IMR-90 (cell line): Measurements from ENCODE around the gene PAM. TPM values are rescaled to one million over a fixed set of nuclear protein-coding genes. Genes with fewer than 3 reads are reported as not detected.

ENCODE experiments used
- ATAC-seq: fragments of 200-7000 bp; cut with Tn5 transposase; 2 replicates; pipeline ENCODE4 v1.9.1; 2020; ENCODE audit warnings: low read depth, mild to moderate bottlenecking, moderate library complexity
- BruUV-seq: library from RNA; stranded (reverse); fragments of 400-500 nt; replicated peaks from 2 replicates; lab custom pipeline; 2021; lab: Mats Ljungman, UMichigan
- CTCF ChIA-PET: fragments of 300-600 bp; formaldehyde crosslinking; extraction: SDS; loops from one replicate; lab custom pipeline; 2021; ENCODE audit warnings: antibody characterized with exemption; lab: Yijun Ruan, JAX
- POLR2A ChIA-PET: fragments of 300-600 bp; sonication (Branson Sonifier 250); formaldehyde crosslinking; loops from one replicate; lab custom pipeline; 2022; ENCODE audit warnings: antibody characterized with exemption; ENCODE audit not compliant: unreplicated experiment; lab: Charles Lee
- DNase-seq: peaks from one replicate; pipeline ENCODE4 v3.0.0; 2013
- H2AFZ ChIP-seq: replicated peaks from 2 replicates; pipeline ENCODE3; 2013; ENCODE audit warnings: low read length, mild to moderate bottlenecking; ENCODE audit not compliant: poor library complexity
- H2AK5ac ChIP-seq: 2 replicates; pipeline ENCODE4 v1.6.1; 2013; ENCODE audit warnings: low read depth, low read length, inconsistent platforms
- H2AK9ac ChIP-seq: replicated peaks from 2 replicates; pipeline ENCODE3; 2013; ENCODE audit warnings: mild to moderate bottlenecking, low read depth, low read length, moderate library complexity; ENCODE audit not compliant: poor library complexity
- H2BK120ac ChIP-seq: 2 replicates; pipeline ENCODE4 v1.6.1; 2013; ENCODE audit warnings: low read depth, low read length, inconsistent platforms
- H2BK15ac ChIP-seq: 3 replicates; pipeline ENCODE4 v1.6.1; 2013; ENCODE audit warnings: low read depth, low read length, inconsistent platforms
- H2BK20ac ChIP-seq: 2 replicates; pipeline ENCODE4 v1.6.1; 2013; ENCODE audit warnings: low read depth, mild to moderate bottlenecking, inconsistent platforms, low read length, moderate library complexity
- H2BK5ac ChIP-seq: 2 replicates; pipeline ENCODE4 v1.6.1; 2013; ENCODE audit warnings: mild to moderate bottlenecking, low read depth, low read length, inconsistent platforms; ENCODE audit not compliant: poor library complexity, severe bottlenecking
- H3K14ac ChIP-seq: replicated peaks from 2 replicates; pipeline ENCODE4 v1.6.1; 2013; ENCODE audit warnings: low read depth, low read length, inconsistent platforms
- H3K18ac ChIP-seq: 2 replicates; pipeline ENCODE4 v1.6.1; 2013; ENCODE audit warnings: low read depth, low read length, control low read depth
- H3K23ac ChIP-seq: 2 replicates; pipeline ENCODE4 v1.6.1; 2013; ENCODE audit warnings: low read depth, low read length, inconsistent platforms
- H3K27ac ChIP-seq: 2 replicates; pipeline ENCODE4 v1.5.1; 2013; ENCODE audit warnings: mild to moderate bottlenecking, control low read depth, low read length; ENCODE audit not compliant: insufficient read depth
- H3K27me3 ChIP-seq: 2 replicates; pipeline ENCODE4 v1.6.1; 2013; ENCODE audit warnings: low read length; ENCODE audit not compliant: control insufficient read depth, insufficient read depth
- H3K36me3 ChIP-seq: 2 replicates; pipeline ENCODE4 v1.6.1; 2013; ENCODE audit warnings: low read length, mixed read lengths; ENCODE audit not compliant: control insufficient read depth, insufficient read depth
- H3K4ac ChIP-seq: 2 replicates; pipeline ENCODE4 v1.6.1; 2013; ENCODE audit warnings: low read depth, low read length, inconsistent platforms
- H3K4me1 ChIP-seq: 2 replicates; pipeline ENCODE4 v1.6.1; 2013; ENCODE audit warnings: low read length, mixed read lengths; ENCODE audit not compliant: control insufficient read depth, insufficient read depth
- H3K4me2 ChIP-seq: 2 replicates; pipeline ENCODE4 v1.6.1; 2013; ENCODE audit warnings: low read depth, mild to moderate bottlenecking, control low read depth, low read length, moderate library complexity
- H3K4me3 ChIP-seq: 2 replicates; pipeline ENCODE4 v1.5.1; 2013; ENCODE audit warnings: low read depth, mild to moderate bottlenecking, control low read depth, low read length, moderate library complexity; ENCODE audit not compliant: insufficient read depth
- H3K56ac ChIP-seq: 2 replicates; pipeline ENCODE4 v1.6.1; 2013; ENCODE audit warnings: low read length, inconsistent platforms; ENCODE audit not compliant: insufficient read depth; ENCODE audit errors: extremely low read depth
- H3K79me1 ChIP-seq, 2 experiments: 2 replicates each; pipeline ENCODE4 v1.6.1; 2013; ENCODE audit warnings: low read length in 2 of 2, inconsistent platforms in 1 of 2, low read depth in 1 of 2
- H3K9ac ChIP-seq: 2 replicates; pipeline ENCODE4 v1.6.1; 2013; ENCODE audit warnings: low read depth, low read length, control low read depth
- H3K9me1 ChIP-seq: 2 replicates; pipeline ENCODE4 v1.6.1; 2013; ENCODE audit warnings: low read length, inconsistent platforms; ENCODE audit not compliant: insufficient read depth
- H3K9me3 ChIP-seq: 2 replicates; pipeline ENCODE4 v1.6.1; 2013; ENCODE audit warnings: low read length; ENCODE audit not compliant: control insufficient read depth, insufficient read depth
- H4K20me1 ChIP-seq: 2 replicates; pipeline ENCODE4 v1.6.1; 2013; ENCODE audit warnings: low read length, inconsistent platforms; ENCODE audit not compliant: insufficient read depth
- H4K5ac ChIP-seq: 2 replicates; pipeline ENCODE4 v1.6.1; 2013; ENCODE audit warnings: mild to moderate bottlenecking, low read depth, low read length, control low read depth
- H4K8ac ChIP-seq, 2 experiments: 2 replicates each; pipeline ENCODE4 v1.6.1; 2013; ENCODE audit warnings: low read depth in 2 of 2, low read length in 2 of 2, control low read depth in 1 of 2, inconsistent platforms in 1 of 2
- H4K91ac ChIP-seq: 2 replicates; pipeline ENCODE4 v1.6.1; 2013; ENCODE audit warnings: low read depth, low read length, inconsistent platforms; ENCODE audit not compliant: insufficient read depth
- BHLHE40 ChIP-seq: fragments of 150-350 bp; IDR thresholded peaks from 2 replicates; pipeline ENCODE4 v1.6.1; 2016; ENCODE audit warnings: mild to moderate bottlenecking, low read depth, low read length
- CEBPB ChIP-seq: IDR thresholded peaks from 2 replicates; pipeline ENCODE4 v1.6.1; 2012; ENCODE audit warnings: low read depth, low read length, improper control_type of control experiment
- CHD1 ChIP-seq: IDR thresholded peaks from 2 replicates; pipeline ENCODE4 v1.6.1; 2012; ENCODE audit warnings: low read depth, low read length, improper control_type of control experiment
- CTCF ChIP-seq: conservative IDR thresholded peaks from 2 replicates; pipeline ENCODE4 v1.5.1; 2012; ENCODE audit warnings: mild to moderate bottlenecking, low read depth, low read length, improper control_type of control experiment
- ELK1 ChIP-seq: fragments of 150-350 bp; IDR thresholded peaks from 2 replicates; pipeline ENCODE4 v1.6.1; 2016; ENCODE audit warnings: low read depth, mild to moderate bottlenecking, low read length, moderate library complexity, borderline replicate concordance
- FOS ChIP-seq: fragments of 150-350 bp; IDR thresholded peaks from 2 replicates; pipeline ENCODE4 v1.6.1; 2016; ENCODE audit warnings: low read depth, low read length
- MAFK ChIP-seq: IDR thresholded peaks from 2 replicates; pipeline ENCODE4 v1.6.1; 2012; ENCODE audit warnings: low read depth, low read length, improper control_type of control experiment
- MAZ ChIP-seq: IDR thresholded peaks from 2 replicates; pipeline ENCODE4 v1.6.1; 2012; ENCODE audit warnings: low read depth, mild to moderate bottlenecking, low read length, improper control_type of control experiment, moderate library complexity, borderline replicate concordance
- MXI1 ChIP-seq: IDR thresholded peaks from 2 replicates; pipeline ENCODE4 v1.6.1; 2012; ENCODE audit warnings: low read depth, mild to moderate bottlenecking, low read length, moderate library complexity, borderline replicate concordance
- NFE2L2 ChIP-seq: fragments of 150-350 bp; IDR thresholded peaks from 2 replicates; pipeline ENCODE4 v1.6.1; 2016; ENCODE audit warnings: low read depth, mild to moderate bottlenecking, low read length
- POLR2A ChIP-seq: IDR thresholded peaks from 2 replicates; pipeline ENCODE4 v1.6.1; 2012; ENCODE audit warnings: mild to moderate bottlenecking, low read depth, low read length
- RAD21 ChIP-seq: IDR thresholded peaks from 2 replicates; pipeline ENCODE4 v1.6.1; 2012; ENCODE audit warnings: low read length, improper control_type of control experiment
- RCOR1 ChIP-seq: IDR thresholded peaks from 2 replicates; pipeline ENCODE4 v1.6.1; 2012; ENCODE audit warnings: mild to moderate bottlenecking, low read length, improper control_type of control experiment; ENCODE audit not compliant: insufficient replicate concordance
- RFX5 ChIP-seq: IDR thresholded peaks from 2 replicates; pipeline ENCODE4 v1.8.0; 2012; ENCODE audit warnings: low read depth, mild to moderate bottlenecking, low read length, moderate library complexity
- SMC3 ChIP-seq: fragments of 150-350 bp; IDR thresholded peaks from 2 replicates; pipeline ENCODE4 v1.6.1; 2016; ENCODE audit warnings: low read depth, mild to moderate bottlenecking, antibody characterized with exemption, low read length, moderate library complexity
- USF2 ChIP-seq: fragments of 150-350 bp; IDR thresholded peaks from 2 replicates; pipeline ENCODE4 v1.6.1; 2017; ENCODE audit warnings: mild to moderate bottlenecking, antibody characterized with exemption, low read length, low read depth
- WGBS, 2 experiments: methylation state at CpG; one replicate each; pipeline versions ENCODE4 v1.1.5 to v1.1.7; 2013; ENCODE audit warnings: missing lambda C conversion rate in 2 of 2; ENCODE audit not compliant: insufficient read length in 1 of 2; ENCODE audit errors: extremely low coverage in 2 of 2; 5-methylcytosine and 5-hydroxymethylcytosine counted together
- dilution Hi-C: fragments of 300-500 bp; cut with HindIII; formaldehyde crosslinking; loops from one replicate; pipeline ENCODE4 v1.14.3; 2018; ENCODE audit warnings: low sequenced_read_pairs; ENCODE audit not compliant: unreplicated experiment
- in situ Hi-C: fragments of 300-500 bp; cut with MboI; formaldehyde crosslinking; loops from 3 replicates; pipeline ENCODE4 v1.14.3; 2019; ENCODE audit warnings: low sequenced_read_pairs, inconsistent platforms, mixed read lengths
- intact Hi-C: fragments of 100-400 bp; cut with micrococcal nuclease; formaldehyde crosslinking; loops from 2 replicates; pipeline ENCODE4 v1.10.0; 2022
- polyA plus RNA-seq, 3 experiments: library from polyadenylated mRNA; depleted of rRNA; stranded (reverse); fragments of >200 nt; gene quantifications; 2 replicates each; pipeline ENCODE4 v1.2.3, GENCODE V29; 2012; ENCODE audit warnings: low replicate concordance in 1 of 3
- total RNA-seq: library from RNA; depleted of rRNA; stranded (reverse); fragments of >200 nt; gene quantifications from 2 replicates; pipeline ENCODE4 v1.2.3, GENCODE V29; 2012

Gene PAM
- total and polyA plus RNA-seq, 2 of the 4 experiments (the other 2 are of a cell fraction) = 115 to 179 TPM

- H2AK9ac ChIP-seq = no peak overlapping the region
- DNase-seq (no peak), ATAC-seq (no peak)
- H3K27ac ChIP-seq = no peak overlapping the region
- CTCF ChIA-PET = no interaction called here
- no peak overlapping the region for H3K9ac ChIP-seq
- H2AK5ac ChIP-seq = no peak overlapping the region
- H2BK20ac ChIP-seq = no peak overlapping the region
- no peak overlapping the region for H3K4me2 ChIP-seq
- no peak overlapping the region for H4K8ac ChIP-seq
- dilution Hi-C loops = no loop called here
- H2BK120ac ChIP-seq = no peak overlapping the region
- H3K23ac ChIP-seq = no peak overlapping the region
- H3K4me3 ChIP-seq = no peak overlapping the region
- in situ Hi-C loops = no loop called here
- H3K18ac ChIP-seq = no peak overlapping the region
- H3K4ac ChIP-seq = no peak overlapping the region
- H2BK15ac ChIP-seq = no peak overlapping the region
- no peak overlapping the region for H3K14ac ChIP-seq
- POLR2A ChIA-PET = no interaction called here
- H3K9me1 ChIP-seq = no peaks in the 10 kb centered on the region; the same call in 1 of the 2 replicates
- intact Hi-C loops = no loop called here
- BruUV-seq = no TSS peak
- no peaks in the 10 kb centered on the region for H3K9me3 ChIP-seq
- no peak overlapping the region for H4K91ac ChIP-seq
- H2BK5ac ChIP-seq = no peak overlapping the region
- no CpG with 5 or more reads among the region's 3 CpGs for WGBS, 2 experiments
- peaks cover 3% of the 10 kb centered on the region; the same call in 1 of the 2 replicates for H3K36me3 ChIP-seq
- H3K27me3 ChIP-seq = no peaks in the 10 kb centered on the region
- TF ChIP-seq CEBPB = no peak
- no peak for TF ChIP-seq SMC3
- no peak for TF ChIP-seq MAFK
- TF ChIP-seq CHD1 = no peak
- no peak for TF ChIP-seq BHLHE40
- TF ChIP-seq POLR2A = no peak
- TF ChIP-seq CTCF = no peak
- no peak for TF ChIP-seq FOS
- TF ChIP-seq RAD21 = no peak
- TF ChIP-seq RCOR1 = no peak
- no peak for TF ChIP-seq ELK1
- no peak for TF ChIP-seq MAZ
- TF ChIP-seq RFX5 = no peak
- no peak for TF ChIP-seq USF2
- no peak for TF ChIP-seq MXI1
- no peak for TF ChIP-seq NFE2L2
- no peak overlapping the region for H2AFZ ChIP-seq
- H4K5ac ChIP-seq = no peak overlapping the region
- no peak overlapping the region for H3K56ac ChIP-seq
- H4K20me1 ChIP-seq = peaks cover 11% of the 10 kb centered on the region
- peaks cover 23 to 36% of the 10 kb centered on the region in 2 experiments; a peak in 3 of 4 replicates for H3K79me1 ChIP-seq
- no peaks in the 10 kb centered on the region for H3K4me1 ChIP-seq
Observed at GRCh38 chr5:102890133-102890532, 135.0 kb downstream of the PAM start.
